ENCODE results near the gene TANK. TPM values are rescaled to one million over a fixed set of nuclear protein-coding genes. Genes with fewer than 3 reads are reported as not detected.

TANK gene
- total and polyA plus RNA-seq, 7 experiments from 2014 or later: 45.5 to 142 (median 61.4) TPM

- DNase-seq (peak in 1 of 9 donors; percentile 16), ATAC-seq (no peak)
- Histone ChIP-seq H3K4me1 (ENCODE audit: control insufficient read depth in 2 of 2, insufficient read depth in 2 of 2, low read length in 2 of 2) (peaks cover 12 to 21% of the 10 kb centered on the region in 2 donors), H3K27me3 (ENCODE audit: control insufficient read depth in 2 of 2, insufficient read depth in 2 of 2, low read length in 2 of 2) (no peaks in the 10 kb centered on the region), H3K36me3 (ENCODE audit: control insufficient read depth in 2 of 3, insufficient read depth in 3 of 3, low read length in 3 of 3) (no peaks in the 10 kb centered on the region), H3K27ac (ENCODE audit: low read depth, low read length) (peak overlapping the region; percentile 43), H3K4me3 (ENCODE audit: low read length) (peak overlapping the region; percentile 76), H3K9me3 (ENCODE audit: control insufficient read depth in 2 of 3, low read length in 3 of 3) (no peaks in the 10 kb centered on the region)
- peaks cover 0 to 13% (median 0%) of the 10 kb centered on the region in 5 donors for H3K36me3 Mint-ChIP-seq
- ChIA-PET POLR2A (interaction anchor here (1.1 to 1.3 kb wide), 2 partner anchors 8 to 12 kb away, joined by 3 to 6 read pairs; no protein-coding TSS in a partner anchor), CTCF (interaction anchor here (1.5 kb wide), 1 partner anchor 15 kb away, joined by 6 read pairs; no protein-coding TSS in a partner anchor)
- no peaks in the 10 kb centered on the region for H3K27me3 Mint-ChIP-seq
- peak overlapping the region; percentile 57 to 90 (median 84) for H3K27ac Mint-ChIP-seq
- peak overlapping the region; percentile 83 to 98 (median 95) for H3K4me3 Mint-ChIP-seq
- H3K9me3 Mint-ChIP-seq: no peaks in the 10 kb centered on the region
- intact Hi-C loops (cut with micrococcal nuclease): loop anchor here (1.0 to 10.0 kb wide), 5 partner anchors 10 to 1079 kb away; partner anchors contain the start of genes TBR1 (in 2 of the 2) and IFIH1 (in 1 of the 2)
- H3K4me1 Mint-ChIP-seq: peaks cover 14 to 44% (median 38%) of the 10 kb centered on the region in 7 donors
These were observed 78.0 kb downstream of the TANK start for GRCh38 chr2:161238265-161238559.

GRCh38 chr2:161238560-161239325 lies 78.5 kb downstream of the TANK start:
- ATAC-seq: peak; percentile 80
- H3K4me1 Mint-ChIP-seq: peaks cover 14 to 50% (median 43%) of the 10 kb centered on the region in 7 donors

GRCh38 chr2:161239326-161240109 lies 79.3 kb downstream of the TANK start:
- H3K36me3 Mint-ChIP-seq: peaks cover 0 to 13% (median 0%) of the 10 kb centered on the region in 5 donors
- ATAC-seq (no peak), DNase-seq (peak in 1 of 9 donors; percentile 3)
- H3K27ac ChIP-seq (ENCODE audit: low read depth, low read length): no peak overlapping the region
- no peaks in the 10 kb centered on the region for H3K9me3 ChIP-seq (ENCODE audit: control insufficient read depth in 2 of 3, low read length in 3 of 3)
- no peaks in the 10 kb centered on the region for H3K27me3 Mint-ChIP-seq
- no peaks in the 10 kb centered on the region for H3K27me3 ChIP-seq (ENCODE audit: control insufficient read depth in 2 of 2, insufficient read depth in 2 of 2, low read length in 2 of 2)
- CTCF ChIA-PET: interaction anchor here (0.7 to 1.8 kb wide), 2 partner anchors 16 to 714 kb away, joined by 4 to 7 read pairs; no protein-coding TSS in a partner anchor
- H3K4me3 ChIP-seq (ENCODE audit: low read length): no peak overlapping the region
- H3K9me3 Mint-ChIP-seq: no peaks in the 10 kb centered on the region
- POLR2A ChIA-PET: interaction anchor here (1.0 kb wide), 1 partner anchor 69 kb away, joined by 3 read pairs; the partner anchor contains the start of gene PSMD14
- peak overlapping the region in 8 of 9 donors; percentile 22 to 96 (median 50) for H3K27ac Mint-ChIP-seq
- intact Hi-C loops (cut with micrococcal nuclease): loop anchor here (2.0 to 10.0 kb wide), 13 partner anchors 148 to 1955 kb away; partner anchors contain the start of genes TBR1 (in 2 of the 2), GCA (in 1 of the 2), IFIH1 (in 1 of the 2) and LY75 (in 1 of the 2)
- H3K4me1 Mint-ChIP-seq: peaks cover 14 to 57% (median 51%) of the 10 kb centered on the region in 7 donors
- H3K36me3 ChIP-seq (ENCODE audit: control insufficient read depth in 2 of 3, insufficient read depth in 3 of 3, low read length in 3 of 3): no peaks in the 10 kb centered on the region
- H3K4me1 ChIP-seq (ENCODE audit: control insufficient read depth in 2 of 2, insufficient read depth in 2 of 2, low read length in 2 of 2): peaks cover 20 to 29% of the 10 kb centered on the region in 2 donors
- H3K4me3 Mint-ChIP-seq: peak overlapping the region; percentile 26 to 97 (median 70)

More at GRCh38 chr2:161238560-161239325, 78.5 kb downstream of the TANK start:
- Histone ChIP-seq H3K4me1 (ENCODE audit: control insufficient read depth in 2 of 2, insufficient read depth in 2 of 2, low read length in 2 of 2) (peaks cover 17 to 26% of the 10 kb centered on the region in 2 donors), H3K9me3 (ENCODE audit: control insufficient read depth in 2 of 3, low read length in 3 of 3) (no peaks in the 10 kb centered on the region), H3K27me3 (ENCODE audit: control insufficient read depth in 2 of 2, insufficient read depth in 2 of 2, low read length in 2 of 2) (no peaks in the 10 kb centered on the region), H3K27ac (ENCODE audit: low read depth, low read length) (peak overlapping the region; percentile 27), H3K36me3 (ENCODE audit: control insufficient read depth in 2 of 3, insufficient read depth in 3 of 3, low read length in 3 of 3) (no peaks in the 10 kb centered on the region), H3K4me3 (ENCODE audit: low read length) (peak overlapping the region; percentile 76)
- peak; percentile 35 to 70 (median 61) for DNase-seq
- intact Hi-C loops (cut with micrococcal nuclease): loop anchor here (1.0 to 10.0 kb wide), 5 partner anchors 10 to 1079 kb away; partner anchors contain the start of genes TBR1 (in 2 of the 2) and IFIH1 (in 1 of the 2)
- ChIA-PET CTCF (interaction anchor here (1.5 kb wide), 1 partner anchor 16 kb away, joined by 6 read pairs; no protein-coding TSS in a partner anchor), POLR2A (no interaction called here)
- Mint-ChIP-seq H3K27ac (peak overlapping the region; percentile 57 to 90 (median 84)), H3K9me3 (no peaks in the 10 kb centered on the region), H3K27me3 (no peaks in the 10 kb centered on the region), H3K36me3 (peaks cover 0 to 13% (median 0%) of the 10 kb centered on the region in 5 donors), H3K4me3 (peak overlapping the region; percentile 83 to 98 (median 95))

- ATAC-seq (no peak), DNase-seq (no peak)
- Histone ChIP-seq H3K9me3 (ENCODE audit: control insufficient read depth in 2 of 3, low read length in 3 of 3) (no peaks in the 10 kb centered on the region), H3K27me3 (ENCODE audit: control insufficient read depth in 2 of 2, insufficient read depth in 2 of 2, low read length in 2 of 2) (no peaks in the 10 kb centered on the region), H3K27ac (ENCODE audit: low read depth, low read length) (no peak overlapping the region), H3K4me1 (ENCODE audit: control insufficient read depth in 2 of 2, insufficient read depth in 2 of 2, low read length in 2 of 2) (peaks cover 20 to 29% of the 10 kb centered on the region in 2 donors), H3K36me3 (ENCODE audit: control insufficient read depth in 2 of 3, insufficient read depth in 3 of 3, low read length in 3 of 3) (no peaks in the 10 kb centered on the region), H3K4me3 (ENCODE audit: low read length) (no peak overlapping the region)
- peak overlapping the region in 2 of 10 donors; percentile 8 to 97 for H3K4me3 Mint-ChIP-seq
- no peaks in the 10 kb centered on the region for H3K27me3 Mint-ChIP-seq
- peak overlapping the region in 8 of 9 donors; percentile 21 to 96 (median 82) for H3K27ac Mint-ChIP-seq
- peaks cover 0 to 15% (median 0%) of the 10 kb centered on the region in 5 donors for H3K36me3 Mint-ChIP-seq
- intact Hi-C loops (cut with micrococcal nuclease): loop anchor here (5.0 to 10.0 kb wide), 9 partner anchors 145 to 1957 kb away; partner anchors contain the start of genes GCA (in 1 of the 2), LY75 (in 1 of the 2), MARCHF7 (in 1 of the 2) and WDSUB1 (in 1 of the 2)
- H3K9me3 Mint-ChIP-seq: no peaks in the 10 kb centered on the region
- ChIA-PET POLR2A (interaction anchor here (1.2 to 1.5 kb wide), 2 partner anchors 10 to 12 kb away, joined by 4 to 7 read pairs; no protein-coding TSS in a partner anchor), CTCF (interaction anchor here (1.0 kb wide), 1 partner anchor 9 kb away, joined by 5 read pairs; no protein-coding TSS in a partner anchor)
- H3K4me1 Mint-ChIP-seq: peaks cover 18 to 71% (median 68%) of the 10 kb centered on the region in 7 donors
These were observed 81.7 kb downstream of the TANK start for GRCh38 chr2:161241894-161242293.

GRCh38 chr2:161243312-161243711 lies 83.1 kb downstream of the TANK start:
- Mint-ChIP-seq H3K27me3 (no peaks in the 10 kb centered on the region), H3K4me3 (peak overlapping the region; percentile 70 to 98 (median 90)), H3K9me3 (no peaks in the 10 kb centered on the region), H3K36me3 (peaks cover 0 to 19% (median 0%) of the 10 kb centered on the region in 5 donors), H3K27ac (peak overlapping the region; percentile 88 to 96 (median 94)), H3K4me1 (peaks cover 17 to 75% (median 69%) of the 10 kb centered on the region in 7 donors)
- intact Hi-C loops (cut with micrococcal nuclease): loop anchor here (5.0 to 10.0 kb wide), 9 partner anchors 144 to 1959 kb away; partner anchors contain the start of genes GCA (in 1 of the 2), LY75 (in 1 of the 2), MARCHF7 (in 1 of the 2) and WDSUB1 (in 1 of the 2)
- ChIA-PET POLR2A (interaction anchor here (0.5 to 1.8 kb wide), 6 partner anchors 10 to 108 kb away, joined by 3 to 5 read pairs (median 4); partner anchors contain the start of genes PSMD14 and TANK), CTCF (interaction anchor here (0.7 to 1.3 kb wide), 5 partner anchors 8 to 20 kb away, joined by 3 to 8 read pairs (median 4); no protein-coding TSS in a partner anchor)
- H3K4me1 ChIP-seq (ENCODE audit: control insufficient read depth in 2 of 2, insufficient read depth in 2 of 2, low read length in 2 of 2): peaks cover 15 to 25% of the 10 kb centered on the region in 2 donors
- ATAC-seq: no peak
- H3K9me3 ChIP-seq (ENCODE audit: control insufficient read depth in 2 of 3, low read length in 3 of 3): no peaks in the 10 kb centered on the region
- H3K4me3 ChIP-seq (ENCODE audit: low read length): peak overlapping the region; percentile 61
- DNase-seq: peak in 3 of 9 donors; percentile 10 to 19 (median 11)
- H3K27ac ChIP-seq (ENCODE audit: low read depth, low read length): peak overlapping the region; percentile 83
- H3K36me3 ChIP-seq (ENCODE audit: control insufficient read depth in 2 of 3, insufficient read depth in 3 of 3, low read length in 3 of 3): no peaks in the 10 kb centered on the region
- H3K27me3 ChIP-seq (ENCODE audit: control insufficient read depth in 2 of 2, insufficient read depth in 2 of 2, low read length in 2 of 2): no peaks in the 10 kb centered on the region
